ENCODE results near the gene HYPK.
A peak's percentile ranks its signal among the peaks of the same experiment; 100 is the strongest.
"Not testable (repeated sequence)": the region's sequence is repeated elsewhere in the genome, so short reads cannot be mapped to it uniquely, and the experiment has no call there.

Gene HYPK

DNA sequence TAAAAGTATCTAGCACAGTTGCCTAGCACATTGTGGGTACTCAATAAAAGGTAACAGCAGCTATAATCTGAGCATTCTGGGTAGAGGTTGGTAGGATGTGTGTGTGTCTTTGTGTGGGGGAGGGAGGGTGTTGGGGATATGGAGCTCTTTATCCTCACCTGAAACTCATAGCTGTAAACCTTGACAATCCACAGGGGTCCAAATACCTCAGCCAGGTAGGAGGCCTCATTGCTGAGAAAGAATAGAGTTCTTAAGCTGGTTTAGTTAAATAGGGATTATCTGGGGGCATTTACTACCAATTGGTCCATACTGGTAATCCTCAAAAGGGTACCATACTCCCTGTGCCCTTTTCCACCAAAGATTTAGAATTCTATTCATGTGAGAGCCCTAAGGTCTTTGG is 4.4 kb upstream of the HYPK start:
- no peak for DNase-seq (ENCODE audit: low spot score)

DNA sequence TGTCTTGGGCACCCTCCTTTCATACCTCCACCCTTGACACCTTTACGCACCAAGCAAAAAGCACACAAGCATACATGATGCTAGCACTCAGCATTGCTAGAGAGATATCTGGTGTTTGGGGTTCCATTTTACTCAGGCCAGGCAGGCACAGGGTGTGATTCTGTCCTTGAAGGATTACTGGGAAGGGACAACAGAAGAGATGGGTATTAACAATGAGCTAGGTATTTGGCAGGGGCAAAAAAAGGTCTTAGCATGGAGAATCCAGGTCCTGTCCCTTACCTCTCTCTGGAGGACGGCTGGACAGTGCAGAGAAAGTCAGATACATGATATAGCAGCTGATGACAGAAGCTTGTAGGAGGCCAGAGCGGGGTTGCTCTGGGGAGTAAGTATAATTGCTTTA is 3.8 kb upstream of the HYPK start:
- no peak for DNase-seq (ENCODE audit: low spot score)

DNA sequence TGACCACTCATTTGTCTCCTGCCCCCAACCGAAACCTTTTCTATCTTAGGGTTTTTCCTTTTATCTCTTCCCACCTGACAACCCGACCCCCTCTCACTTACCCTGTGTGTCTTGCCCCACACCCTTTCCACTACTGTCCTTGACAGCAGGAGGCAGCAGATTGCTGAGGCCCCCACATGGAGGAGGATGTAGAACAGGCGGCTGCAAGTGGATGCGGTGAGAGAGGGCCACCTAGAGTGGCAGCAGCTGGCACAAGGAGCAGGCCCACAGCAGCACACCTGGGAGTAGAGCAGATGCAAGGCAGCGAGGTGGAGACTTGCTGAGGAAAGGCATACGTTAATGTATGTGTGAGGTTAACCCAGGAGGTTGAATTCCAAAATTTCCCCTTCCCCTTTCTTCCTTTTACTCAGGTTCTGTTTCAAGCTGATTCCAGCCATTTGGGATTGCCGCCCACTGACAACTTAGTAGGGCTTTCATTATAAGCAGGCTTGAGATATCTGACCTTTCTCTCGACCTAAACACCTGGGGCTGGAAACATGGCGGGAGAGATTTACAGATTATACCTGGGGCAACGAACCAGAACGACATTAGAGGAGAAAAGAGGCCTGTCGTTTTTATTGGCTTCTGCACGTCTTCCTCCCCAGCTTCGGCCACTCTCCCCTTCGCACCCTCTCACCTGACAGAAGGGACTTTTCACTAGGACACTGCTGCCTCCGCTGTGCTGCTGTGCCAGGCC is 1.0 kb upstream of the HYPK start:
- DNase-seq (ENCODE audit: low spot score): no peak

DNA sequence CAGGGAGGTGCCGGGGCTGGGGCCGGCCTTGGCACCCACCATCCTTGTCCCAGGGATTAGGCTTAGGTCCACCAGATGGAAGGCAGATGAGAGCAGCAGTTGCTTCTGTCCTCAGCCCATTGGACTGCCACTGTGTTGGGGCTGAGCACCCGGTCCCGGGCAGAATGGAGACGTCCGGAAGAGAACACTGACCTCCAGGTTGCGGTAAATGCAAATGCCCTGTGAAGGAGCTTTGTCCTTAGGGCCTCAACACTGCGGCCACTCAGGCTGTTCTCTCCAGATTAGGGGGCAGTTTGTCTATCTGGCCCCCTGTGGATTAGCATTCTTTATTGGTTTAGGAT is 484 bp upstream of the HYPK start, which contains the start of gene SERINC4:
Gene SERINC4, minus strand, starts transcription at position 276 of the 341 bp plus-strand sequence. Its CDS starts 234 bp downstream, at position 42.
- no peak for DNase-seq (ENCODE audit: low spot score)

DNA sequence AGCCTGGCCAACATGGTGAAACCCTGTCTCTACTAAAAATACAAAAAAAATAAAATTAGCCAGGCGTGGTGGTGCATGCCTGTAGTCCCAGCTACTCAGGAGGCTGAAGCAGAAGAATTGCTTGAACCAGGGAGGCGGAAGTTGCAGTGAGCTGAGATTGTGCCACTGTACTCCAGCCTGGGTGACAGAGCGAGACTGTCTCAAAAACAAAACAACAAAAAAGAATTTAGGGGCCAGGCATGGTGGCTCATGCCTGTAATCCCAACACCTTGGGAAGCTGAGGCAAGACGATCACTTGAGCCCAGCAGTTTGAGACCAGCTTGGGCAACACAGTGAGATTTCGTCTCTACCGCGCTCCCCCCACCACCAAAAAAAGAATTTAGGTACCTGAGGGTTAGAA is 2.3 kb downstream of the HYPK start:
- not testable (repeated sequence) for DNase-seq (ENCODE audit: low spot score)

DNA sequence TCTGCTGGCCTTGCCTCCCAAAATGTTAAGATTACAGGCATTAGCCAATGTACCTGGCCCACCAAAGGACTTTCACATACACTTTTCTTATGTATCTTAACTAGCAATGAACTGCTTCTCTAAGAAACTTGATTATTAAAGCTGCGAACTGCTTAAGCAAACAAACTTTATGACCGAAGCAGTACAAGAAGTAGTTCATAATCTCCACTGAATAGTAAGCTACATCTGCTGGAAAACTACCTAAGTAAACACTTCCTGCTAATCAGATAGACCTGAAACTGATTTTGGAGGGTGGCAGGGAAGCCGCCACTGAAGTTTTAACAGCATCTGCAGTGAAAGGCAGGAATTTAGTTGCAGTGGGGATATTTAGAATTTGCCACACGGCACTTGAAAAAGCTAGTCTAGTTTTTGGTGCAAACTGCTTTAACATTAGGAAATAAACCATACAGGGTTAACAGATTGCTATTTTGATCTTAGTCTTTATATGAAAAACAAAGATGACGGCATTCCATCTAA is 8.1 kb downstream of the HYPK start:
- DNase-seq (ENCODE audit: low spot score): no peak

DNA sequence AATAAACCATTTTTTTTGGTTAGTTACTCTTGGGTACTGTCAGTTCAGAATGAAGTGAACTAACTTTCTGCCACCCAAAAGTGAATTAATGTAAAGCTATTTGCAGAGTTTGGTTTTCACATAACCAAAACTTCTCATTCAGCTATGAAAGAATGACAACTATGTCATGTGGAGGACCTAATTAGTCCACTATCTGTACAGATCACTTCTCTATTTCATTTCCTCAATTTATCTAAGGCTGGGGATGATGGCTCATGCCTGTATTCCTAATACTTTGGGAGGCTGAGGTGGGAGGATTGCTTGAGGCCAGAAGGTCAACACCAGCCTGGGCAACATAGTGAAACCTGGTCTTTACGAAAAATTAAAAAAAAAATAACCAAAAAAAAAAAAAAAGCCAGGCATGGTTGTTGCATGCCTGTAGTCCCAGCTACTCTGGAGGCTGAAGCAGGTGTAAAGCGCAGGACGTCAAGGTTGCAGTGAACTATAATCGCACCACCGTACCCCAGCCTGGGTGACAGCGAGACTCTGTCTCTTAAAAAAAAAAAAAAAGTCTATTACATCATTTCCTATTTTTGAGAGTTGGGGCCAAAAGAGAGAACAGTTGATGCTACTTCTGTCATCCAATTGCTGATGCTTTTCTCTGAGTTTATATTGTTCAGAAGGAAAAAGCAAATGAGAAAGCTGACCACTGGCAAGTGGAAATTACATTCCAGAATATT is 8.7 kb downstream of the HYPK start:
- no peak for DNase-seq (ENCODE audit: low spot score)

DNA sequence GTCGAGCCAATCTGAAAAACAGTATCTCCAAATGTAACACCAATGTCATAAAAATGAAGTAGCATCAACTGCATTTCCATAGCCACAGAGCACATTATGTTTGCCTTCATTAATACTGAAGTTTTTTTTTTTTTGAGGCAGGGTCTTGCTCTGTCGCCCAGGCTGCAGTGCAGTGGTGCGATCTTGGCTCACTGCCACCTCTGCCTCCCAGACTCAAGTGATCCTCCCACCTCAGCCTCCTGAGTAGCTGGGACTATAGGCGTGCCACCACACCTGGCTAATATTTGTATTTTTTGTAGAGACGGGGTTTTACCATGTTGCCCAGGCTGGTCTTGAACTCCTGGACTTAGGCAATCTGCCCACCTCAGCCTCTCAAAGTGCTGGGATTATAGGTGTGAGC is 14.7 kb downstream of the HYPK start:
- DNase-seq (ENCODE audit: low spot score): not testable (repeated sequence)

DNA sequence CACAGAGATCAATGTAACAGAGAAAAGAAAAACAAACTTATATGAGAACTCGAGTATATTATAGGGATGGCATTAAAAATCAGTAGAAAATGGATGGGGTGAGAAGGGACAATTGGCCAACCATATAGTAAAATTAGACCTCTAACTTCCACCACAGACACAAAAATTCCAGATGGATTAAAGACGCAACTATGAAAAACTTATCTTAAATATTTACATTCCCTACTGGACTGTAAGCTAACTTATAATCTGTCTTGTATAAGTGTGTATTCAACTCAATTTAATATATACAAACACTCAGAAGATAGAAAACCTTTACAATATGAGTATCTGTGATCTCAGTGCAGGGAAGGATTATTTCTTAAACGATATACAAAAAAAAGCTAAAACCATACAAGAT is 21.1 kb downstream of the HYPK start:
- DNase-seq (ENCODE audit: low spot score): no peak

DNA sequence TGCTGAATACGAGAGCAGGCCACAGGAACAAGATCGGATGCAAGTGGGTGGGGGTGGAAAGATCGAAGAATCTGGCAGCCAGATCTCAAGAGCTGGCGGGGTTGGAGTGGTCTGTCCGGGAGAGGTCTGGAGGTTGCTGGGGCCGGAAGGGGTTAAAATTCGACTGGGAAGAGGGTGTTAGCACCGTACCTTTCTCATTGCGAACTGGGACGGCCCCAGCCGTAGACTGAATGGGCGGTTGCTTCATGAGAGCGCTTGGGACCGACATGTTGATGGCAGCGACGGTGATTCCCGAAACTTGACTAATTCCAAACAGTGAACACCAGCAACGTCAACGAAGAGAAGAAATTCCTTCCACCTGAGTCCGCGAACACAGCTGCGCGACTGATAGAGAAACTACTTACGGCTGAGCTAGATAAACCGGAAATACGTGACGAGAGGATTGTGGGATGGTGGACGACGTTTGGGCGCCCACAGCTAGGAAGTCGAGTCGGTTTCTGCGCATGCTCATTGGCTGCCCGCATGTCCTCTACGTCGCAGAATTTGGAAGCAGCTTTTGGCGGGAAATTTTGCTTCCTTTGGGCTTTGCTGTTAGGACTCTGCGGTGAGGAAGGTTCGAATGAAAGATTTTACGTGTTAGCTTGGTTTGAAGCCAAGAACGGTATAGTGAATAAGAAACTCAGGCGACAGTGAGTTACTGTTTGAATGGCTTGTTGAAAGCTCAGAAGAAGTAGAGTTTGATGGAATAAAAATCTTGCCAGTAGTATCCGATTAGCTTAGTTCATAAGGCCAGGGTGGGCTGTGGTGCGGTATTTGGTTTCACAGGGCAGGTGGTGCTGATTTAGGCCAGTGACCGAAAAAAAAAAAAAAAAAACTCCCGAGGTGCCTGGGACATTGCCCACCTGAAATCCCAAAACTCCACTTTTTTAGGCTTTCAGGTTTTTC is 24.2 kb downstream of the HYPK start, which contains the start of gene MFAP1:
Gene MFAP1, minus strand, starts transcription at position 389 of the 945 bp plus-strand sequence. Its CDS starts 121 bp downstream, at position 268.
- peak; percentile 77 for DNase-seq (ENCODE audit: low spot score)

DNA sequence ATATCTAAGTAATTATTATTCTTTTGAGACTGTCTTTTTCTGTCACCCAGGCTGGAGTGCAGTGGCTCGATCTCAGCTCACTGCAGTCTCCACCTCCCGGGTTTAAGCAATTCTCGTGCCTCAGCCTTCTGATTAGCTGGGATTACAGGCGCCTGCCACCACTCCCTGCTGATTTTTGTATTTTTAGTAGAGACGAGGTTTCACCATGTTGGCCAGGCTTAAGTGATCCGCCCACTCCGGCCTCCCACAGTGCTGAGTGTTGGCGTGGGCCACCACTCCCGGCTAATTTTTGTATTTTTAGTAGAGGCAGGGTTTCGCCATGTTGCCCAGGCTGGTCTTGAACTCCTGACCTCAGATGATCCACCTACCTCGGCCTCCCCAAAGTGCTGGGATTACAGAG is 24.9 kb downstream of the HYPK start:
- not testable (repeated sequence) for DNase-seq (ENCODE audit: low spot score)

DNA sequence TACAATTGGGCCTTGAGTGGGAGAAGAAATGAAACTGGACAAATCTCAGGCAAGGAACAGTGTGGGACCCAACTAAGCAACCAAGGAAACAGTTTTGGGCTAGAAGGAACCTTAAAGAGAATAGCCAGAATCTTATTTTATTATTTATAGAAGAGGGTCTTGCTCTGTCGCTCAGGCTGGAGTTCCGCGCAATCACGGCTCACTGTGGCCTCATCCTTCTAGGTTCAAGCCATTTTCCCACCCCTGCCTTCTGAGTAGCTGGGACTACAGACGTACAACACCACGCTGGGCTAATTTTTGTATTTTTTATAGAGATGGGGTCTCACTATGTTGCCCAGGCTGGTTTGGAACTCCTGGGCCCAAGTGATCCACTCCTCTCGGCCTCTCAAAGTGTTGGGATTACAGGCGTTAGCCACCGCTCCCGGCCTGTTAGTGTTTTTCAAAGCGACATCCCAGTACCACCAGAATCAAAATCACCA is 25.7 kb downstream of the HYPK start:
- no peak for DNase-seq (ENCODE audit: low spot score)

DNA sequence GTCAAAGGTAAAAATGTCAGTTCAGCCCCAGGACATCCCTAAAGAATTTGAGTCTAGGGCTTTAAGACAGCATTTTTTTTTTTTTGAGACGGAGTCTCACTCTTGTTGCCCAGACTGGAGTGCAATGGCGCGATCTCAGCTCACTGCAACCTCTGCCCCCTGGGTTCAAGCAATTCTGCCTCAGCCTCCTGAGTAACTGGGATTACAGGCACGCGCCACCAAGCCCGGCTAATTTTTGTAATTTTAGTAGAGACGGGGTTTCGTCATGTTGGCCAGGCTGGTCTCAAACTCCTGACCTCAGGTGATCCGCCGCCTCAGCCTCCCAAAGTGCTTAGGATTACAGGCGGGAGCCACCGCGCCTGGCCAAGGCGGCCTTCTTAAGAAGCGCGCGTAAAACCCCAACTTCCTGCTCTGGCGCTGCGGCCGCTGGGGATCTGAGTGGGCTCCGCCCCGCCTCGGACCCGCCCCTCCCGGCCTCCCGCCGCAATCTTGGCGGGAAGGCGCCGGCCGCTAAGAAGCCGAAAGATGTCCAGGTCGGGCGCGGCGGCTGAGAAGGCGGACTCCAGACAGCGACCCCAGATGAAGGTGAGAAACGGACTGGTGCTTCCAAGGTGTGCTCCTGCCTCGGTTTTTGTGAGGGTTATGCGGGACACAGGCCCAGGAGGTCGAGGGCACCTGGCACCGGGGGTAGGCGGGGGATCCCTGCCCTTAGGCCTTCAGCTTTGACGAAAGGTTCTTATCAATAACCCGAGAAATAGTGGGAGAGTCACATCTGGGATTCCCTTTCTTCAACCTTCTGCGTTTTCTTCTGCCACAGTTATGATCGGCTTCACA is 26.3 kb downstream of the HYPK start, which contains the start of gene WDR76:
Gene WDR76, plus strand, starts transcription at position 495 of the 834 bp plus-strand sequence. Its CDS starts 31 bp downstream, at position 526.
- DNase-seq (ENCODE audit: low spot score): peak; percentile 42

DNA sequence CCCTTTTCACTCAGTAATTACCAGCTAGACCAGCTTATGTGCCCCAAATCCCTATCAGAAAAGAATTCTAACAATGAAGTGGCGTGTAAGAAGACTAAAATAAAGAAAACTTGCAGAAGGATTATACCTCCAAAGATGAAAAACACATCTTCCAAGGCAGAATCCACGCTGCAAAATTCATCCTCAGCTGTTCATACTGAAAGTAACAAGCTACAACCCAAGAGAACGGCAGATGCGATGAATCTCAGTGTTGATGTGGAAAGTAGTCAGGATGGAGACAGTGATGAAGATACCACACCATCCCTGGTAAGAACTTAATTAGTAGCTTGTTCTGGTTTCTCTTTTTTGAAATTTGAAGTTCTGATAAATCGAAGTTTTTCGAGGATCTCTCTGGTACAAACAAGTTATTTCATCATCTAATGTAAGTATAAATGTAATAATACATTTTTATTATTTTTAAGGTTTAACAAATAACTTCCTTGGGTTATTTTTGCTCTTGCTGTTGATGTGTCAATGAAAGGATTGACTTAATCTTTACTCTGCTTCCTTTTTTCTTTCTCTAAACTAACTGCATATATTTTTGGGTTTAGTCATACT is 27.8 kb downstream of the HYPK start:
- no peak for DNase-seq (ENCODE audit: low spot score)

DNA sequence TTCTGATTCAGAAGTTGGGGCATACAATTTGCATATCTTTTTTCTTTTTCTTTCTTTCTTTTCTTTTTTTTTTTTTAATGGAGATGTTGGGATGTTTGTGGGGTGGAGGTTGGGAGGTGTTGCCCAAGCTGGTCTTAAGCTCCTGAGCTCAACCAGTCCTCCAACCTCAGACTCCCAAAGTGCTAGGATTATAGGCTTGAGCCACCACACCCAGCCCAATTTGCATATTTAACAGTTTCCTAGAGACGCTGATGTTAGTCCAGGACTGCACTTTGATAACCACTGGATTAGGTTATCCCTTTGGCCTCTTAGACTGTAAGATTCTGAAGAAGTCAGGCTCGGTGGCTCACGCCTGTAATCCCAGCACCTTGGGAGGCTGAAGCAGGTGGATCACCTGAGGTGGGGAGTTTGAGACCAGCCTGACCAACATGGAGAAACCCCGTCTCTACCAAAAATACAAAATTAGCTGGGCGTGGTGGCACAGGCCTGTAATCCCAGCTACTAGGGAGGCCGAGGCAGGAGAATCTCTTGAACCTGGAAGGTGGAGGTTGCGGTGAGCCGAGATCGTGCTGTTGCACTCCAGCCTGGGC is 29.6 kb downstream of the HYPK start:
- not testable (repeated sequence) for DNase-seq (ENCODE audit: low spot score)

DNA sequence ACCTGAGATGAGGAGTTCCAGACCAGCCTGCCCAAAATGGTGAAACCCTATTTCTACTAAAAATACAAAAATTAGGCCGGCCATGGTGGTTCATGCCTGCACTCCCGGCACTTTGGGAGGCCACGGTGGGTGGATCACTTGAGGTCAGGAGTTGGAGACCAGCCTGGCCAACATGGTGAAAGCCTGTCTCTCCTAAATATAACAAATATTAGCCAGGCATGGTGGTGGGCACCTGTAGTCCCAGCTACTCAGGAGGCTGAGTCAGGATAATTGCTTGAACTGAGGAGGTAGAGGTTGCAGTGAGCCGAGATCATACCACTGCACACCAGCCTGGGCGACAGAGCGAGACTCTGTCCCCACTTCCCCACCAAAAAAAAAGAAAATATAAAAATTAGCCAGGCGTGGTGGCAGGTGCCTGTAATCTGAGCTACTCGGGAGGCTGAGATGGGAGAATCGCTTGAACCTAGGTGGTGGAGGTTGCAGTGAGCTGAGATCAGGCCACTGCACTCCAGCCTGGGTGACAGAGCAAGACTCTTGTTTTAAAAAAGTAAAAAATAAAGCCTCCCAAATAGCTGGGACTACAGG is 30.4 kb downstream of the HYPK start:
- not testable (repeated sequence) for DNase-seq (ENCODE audit: low spot score)

DNA sequence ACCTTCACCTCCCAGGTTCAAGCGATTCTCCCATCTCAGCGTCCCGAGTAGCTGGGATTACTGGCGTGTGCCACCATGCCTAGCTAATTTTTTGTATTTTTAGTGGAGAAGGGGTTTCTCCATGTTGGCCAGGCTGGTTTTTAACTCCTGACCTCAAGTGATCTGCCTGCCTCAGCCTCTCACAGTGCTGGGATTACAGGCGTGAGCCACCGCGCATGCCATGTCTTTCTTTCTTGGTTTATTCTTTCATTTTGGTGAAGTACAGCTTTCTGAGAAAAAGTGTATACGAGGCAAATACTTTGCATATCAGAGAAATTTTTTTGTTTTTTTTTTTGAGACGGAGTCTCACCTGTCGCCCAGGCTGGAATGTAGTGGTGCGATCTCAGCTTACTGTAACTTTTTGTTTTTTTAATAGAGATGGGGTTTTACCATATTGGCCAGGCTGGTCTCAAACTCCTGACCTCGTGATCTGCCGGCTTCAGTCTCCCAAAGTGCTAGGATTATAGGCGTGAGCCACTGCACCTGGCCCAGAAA is 31.2 kb downstream of the HYPK start:
- DNase-seq (ENCODE audit: low spot score): not testable (repeated sequence)

DNA sequence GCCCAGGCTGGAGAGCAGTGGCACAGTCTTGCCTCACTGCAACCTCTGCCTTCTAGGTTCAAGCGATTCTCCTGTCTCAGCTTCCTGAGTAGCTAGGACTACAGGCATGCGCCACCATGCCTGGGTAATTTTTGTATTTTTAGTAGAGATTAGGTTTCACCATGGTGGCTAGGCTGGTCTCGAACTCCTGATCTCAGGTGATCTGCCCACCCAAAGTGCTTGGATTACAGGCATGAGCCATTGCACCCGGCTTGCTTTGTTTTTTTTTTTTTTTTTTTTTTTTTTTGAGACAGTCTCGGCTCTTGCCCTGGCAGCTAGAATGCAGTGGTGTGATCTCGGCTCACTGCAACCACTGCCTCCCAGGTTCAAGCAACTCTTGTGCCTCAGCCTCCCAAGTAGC is 32.1 kb downstream of the HYPK start:
- not testable (repeated sequence) for DNase-seq (ENCODE audit: low spot score)

DNA sequence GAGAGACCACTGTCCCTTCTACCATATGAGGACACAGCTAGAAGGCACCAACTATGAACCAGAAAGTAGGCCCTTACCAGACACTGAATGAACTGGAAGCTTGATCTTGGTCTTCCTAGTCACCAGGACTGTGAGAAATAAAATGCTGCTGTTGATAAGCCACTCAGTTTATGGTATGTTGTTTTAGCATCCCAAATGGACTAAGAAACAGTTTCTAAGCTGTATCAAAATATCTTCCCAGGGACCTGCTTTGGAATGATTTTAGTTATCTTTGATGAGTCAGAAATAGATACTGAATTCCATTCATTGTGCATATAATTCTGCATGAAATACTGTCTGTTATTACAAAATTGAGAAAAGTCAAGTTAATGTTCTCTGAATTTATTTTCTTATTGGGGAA is 45.0 kb downstream of the HYPK start:
- no peak for DNase-seq (ENCODE audit: low spot score)
